H1 (cell line): Measurements from ENCODE around the gene DBF4B. TPM values are rescaled to one million over a fixed set of nuclear protein-coding genes. Genes with fewer than 3 reads are reported as not detected.
A peak's percentile ranks its signal among the peaks of the same experiment; 100 is the strongest.

Source experiments
- CTCF ChIA-PET: fragments of 300-600 bp; sonication (Branson Sonifier 250); formaldehyde crosslinking; loops from one replicate; lab custom pipeline; 2021; ENCODE audit not compliant: partially characterized antibody; lab: Charles Lee
- POLR2A ChIA-PET: fragments of 300-600 bp; sonication (Branson Sonifier 250); formaldehyde crosslinking; loops from one replicate; lab custom pipeline; 2021; ENCODE audit warnings: inconsistent platforms; ENCODE audit not compliant: partially characterized antibody; lab: Charles Lee
- DNase-seq, 2 experiments: peaks; one replicate each; pipeline versions ENCODE4 v3.0.0 to v3.0.0-alpha.2; 2010 to 2022; ENCODE audit warnings: low spot score in 2 of 2, low read depth in 1 of 2, mixed read lengths in 1 of 2
- FAIRE-seq: peaks from 2 replicates; lab custom pipeline; 2011; peaks lifted over from hg19 to GRCh38; lab: Jason Lieb, UNC
- H2AFZ ChIP-seq: 2 replicates; pipeline ENCODE4 v1.8.1; 2012; ENCODE audit warnings: low read length, inconsistent platforms
- H2AK5ac ChIP-seq: 2 replicates; pipeline ENCODE4 v1.6.1; 2013; ENCODE audit warnings: low read depth, low read length
- H2BK120ac ChIP-seq: replicated peaks from 2 replicates; pipeline ENCODE3; 2013; ENCODE audit warnings: low read depth, low read length, inconsistent platforms
- H2BK12ac ChIP-seq: 2 replicates; pipeline ENCODE4 v1.6.1; 2013; ENCODE audit warnings: low read depth, low read length
- H2BK15ac ChIP-seq: 2 replicates; pipeline ENCODE4 v1.6.1; 2013; ENCODE audit warnings: low read length
- H2BK20ac ChIP-seq: 2 replicates; pipeline ENCODE4 v1.6.1; 2013; ENCODE audit warnings: low read length
- H2BK5ac ChIP-seq: 2 replicates; pipeline ENCODE4 v1.6.1; 2013; ENCODE audit warnings: low read depth, low read length
- H3K14ac ChIP-seq: 2 replicates; pipeline ENCODE4 v1.6.1; 2013; ENCODE audit warnings: inconsistent platforms; ENCODE audit not compliant: insufficient read length
- H3K18ac ChIP-seq: 2 replicates; pipeline ENCODE4 v1.6.1; 2013; ENCODE audit warnings: low read length; ENCODE audit errors: extremely low read depth
- H3K23ac ChIP-seq: 2 replicates; pipeline ENCODE4 v1.6.1; 2013; ENCODE audit warnings: inconsistent platforms; ENCODE audit not compliant: insufficient read length
- H3K23me2 ChIP-seq: 2 replicates; pipeline ENCODE4 v1.6.1; 2013; ENCODE audit warnings: low read depth, low read length
- H3K27ac ChIP-seq: 2 replicates; pipeline ENCODE4 v1.6.1; 2011; ENCODE audit warnings: low read depth, low read length, inconsistent platforms
- H3K27me3 ChIP-seq, 4 experiments: replicated peaks in 1 of 4; 1 replicate in 1 of 4; 2 replicates in 3 of 4; pipeline versions ENCODE4 v1.6.1 to v1.8.1; 2011 to 2013; ENCODE audit warnings: low read length in 3 of 4, mild to moderate bottlenecking in 3 of 4, inconsistent platforms in 2 of 4, mixed read lengths in 2 of 4, moderate library complexity in 1 of 4; ENCODE audit not compliant: control insufficient read depth in 3 of 4, insufficient read depth in 3 of 4; ENCODE audit errors: extremely low read depth in 1 of 4
- H3K36me3 ChIP-seq, 4 experiments: 2 replicates each; pipeline versions ENCODE4 v1.6.1 to v1.8.1; 2011 to 2013; ENCODE audit warnings: mild to moderate bottlenecking in 4 of 4, low read length in 3 of 4, moderate library complexity in 2 of 4, control low read depth in 1 of 4, inconsistent platforms in 1 of 4; ENCODE audit not compliant: insufficient read depth in 4 of 4, control insufficient read depth in 2 of 4
- H3K4ac ChIP-seq: replicated peaks from 2 replicates; pipeline ENCODE3; 2013; ENCODE audit warnings: low read length, low read depth, mixed read lengths, inconsistent platforms; ENCODE audit not compliant: insufficient read length
- H3K4me1 ChIP-seq, 4 experiments: replicated peaks in 1 of 4; 1 replicate in 1 of 4; 2 replicates in 3 of 4; pipeline versions ENCODE4 v1.6.1 to v1.8.1; 2011 to 2013; ENCODE audit warnings: low read length in 3 of 4, inconsistent platforms in 2 of 4, mixed read lengths in 1 of 4; ENCODE audit not compliant: insufficient read depth in 4 of 4, control insufficient read depth in 3 of 4
- H3K4me2 ChIP-seq, 2 experiments: 2 replicates each; pipeline versions ENCODE4 v1.6.1 to v1.8.1; 2011 to 2013; ENCODE audit warnings: low read depth in 2 of 2, low read length in 2 of 2, control low read depth in 1 of 2, inconsistent platforms in 1 of 2, mild to moderate bottlenecking in 1 of 2; ENCODE audit not compliant: insufficient read depth in 1 of 2
- H3K4me3 ChIP-seq, 4 experiments: fragments of 200-600, 300-600 bp in 1 of 4; sonication (generic), shearing (Covaris generic), sonication (Bioruptor Twin) in 1 of 4; 2 replicates each; pipeline versions ENCODE4 v1.5.1 to v1.8.1; 2011 to 2016; ENCODE audit warnings: low read length in 4 of 4, low read depth in 3 of 4, control low read depth in 2 of 4, inconsistent platforms in 2 of 4, mild to moderate bottlenecking in 2 of 4, mixed read lengths in 1 of 4, moderate library complexity in 1 of 4; ENCODE audit not compliant: insufficient read depth in 2 of 4; ENCODE audit errors: extremely low read depth in 1 of 4
- H3K56ac ChIP-seq: replicated peaks from 2 replicates; pipeline ENCODE3; 2013; ENCODE audit warnings: low read depth, mild to moderate bottlenecking, mixed read lengths, low read length, inconsistent platforms; ENCODE audit not compliant: insufficient read length
- H3K79me1 ChIP-seq: 2 replicates; pipeline ENCODE4 v1.6.1; 2013; ENCODE audit warnings: low read depth, low read length, control low read depth
- H3K79me2 ChIP-seq, 2 experiments: 2 replicates each; pipeline versions ENCODE4 v1.6.1 to v1.8.1; 2012 to 2013; ENCODE audit warnings: low read length in 2 of 2, mild to moderate bottlenecking in 2 of 2, inconsistent platforms in 1 of 2; ENCODE audit not compliant: insufficient read depth in 2 of 2, control insufficient read depth in 1 of 2
- H3K9ac ChIP-seq, 4 experiments: replicated peaks in 1 of 4; 1 replicate in 1 of 4; 2 replicates in 3 of 4; pipeline versions ENCODE4 v1.6.1 to v1.8.1; 2011 to 2013; ENCODE audit warnings: low read depth in 3 of 4, low read length in 3 of 4, control low read depth in 2 of 4, mild to moderate bottlenecking in 2 of 4, moderate library complexity in 2 of 4, inconsistent platforms in 1 of 4; ENCODE audit errors: extremely low read depth in 1 of 4
- H3K9me3 ChIP-seq, 2 experiments: 2 replicates each; pipeline versions ENCODE4 v1.6.1 to v1.8.1; 2012 to 2013; ENCODE audit warnings: mild to moderate bottlenecking in 2 of 2, moderate library complexity in 2 of 2, control low read depth in 1 of 2, inconsistent platforms in 1 of 2, low read depth in 1 of 2, low read length in 1 of 2, mixed read lengths in 1 of 2; ENCODE audit not compliant: insufficient read depth in 2 of 2
- H4K20me1 ChIP-seq, 2 experiments: replicated peaks in 1 of 2; 2 replicates each; pipeline versions ENCODE3 to v1.8.1; 2011 to 2013; ENCODE audit warnings: inconsistent platforms in 2 of 2, low read length in 2 of 2, mild to moderate bottlenecking in 1 of 2; ENCODE audit not compliant: insufficient read depth in 2 of 2, control insufficient read depth in 1 of 2
- H4K5ac ChIP-seq: 2 replicates; pipeline ENCODE4 v1.6.1; 2013; ENCODE audit warnings: low read length, low read depth, mixed read lengths, inconsistent platforms; ENCODE audit not compliant: insufficient read length
- H4K8ac ChIP-seq: 2 replicates; pipeline ENCODE4 v1.8.0; 2013; ENCODE audit warnings: mild to moderate bottlenecking, moderate library complexity, low read length, inconsistent platforms; ENCODE audit not compliant: insufficient read depth; ENCODE audit errors: extremely low read depth
- H4K91ac ChIP-seq: replicated peaks from 2 replicates; pipeline ENCODE3; 2013; ENCODE audit warnings: low read length, mixed read lengths, inconsistent platforms; ENCODE audit not compliant: insufficient read length
- BCL11A ChIP-seq, 2 experiments: IDR thresholded peaks; one replicate each; pipeline ENCODE4 v1.6.1; 2011; ENCODE audit warnings: low read depth in 2 of 2, low read length in 2 of 2, mild to moderate bottlenecking in 2 of 2
- EP300 ChIP-seq, 2 experiments: IDR thresholded peaks; 1 replicate in 1 of 2; 2 replicates in 1 of 2; pipeline ENCODE4 v1.6.1; 2011 to 2012; ENCODE audit warnings: low read depth in 2 of 2, low read length in 2 of 2, mild to moderate bottlenecking in 2 of 2, borderline replicate concordance in 1 of 2, inconsistent platforms in 1 of 2, moderate library complexity in 1 of 2
- JUN ChIP-seq: IDR thresholded peaks from 2 replicates; pipeline ENCODE4 v1.6.1; 2011; ENCODE audit warnings: low read depth, mild to moderate bottlenecking, improper control_type of control experiment, low read length
- KDM1A ChIP-seq: fragments of 200-600, 300-600 bp; sonication (generic); IDR thresholded peaks from 2 replicates; pipeline ENCODE4 v1.7.1; 2016; ENCODE audit warnings: mild to moderate bottlenecking, low read length, borderline replicate concordance
- MAFK ChIP-seq: IDR thresholded peaks from 2 replicates; pipeline ENCODE4 v1.6.1; 2012; ENCODE audit warnings: low read depth, mild to moderate bottlenecking, improper control_type of control experiment, low read length
- RAD21 ChIP-seq, 2 experiments: IDR thresholded peaks in 1 of 2; conservative IDR thresholded peaks in 1 of 2; 2 replicates each; pipeline ENCODE4 v1.6.1; 2011; ENCODE audit warnings: low read depth in 2 of 2, low read length in 2 of 2, improper control_type of control experiment in 1 of 2, inconsistent platforms in 1 of 2, mild to moderate bottlenecking in 1 of 2, moderate library complexity in 1 of 2
- SP1 ChIP-seq: IDR thresholded peaks from 2 replicates; pipeline ENCODE4 v1.6.1; 2011; ENCODE audit warnings: low read depth, low read length
- SRF ChIP-seq: IDR thresholded peaks from 2 replicates; pipeline ENCODE4 v1.6.1; 2011; ENCODE audit warnings: mild to moderate bottlenecking, low read depth, low read length, moderate library complexity
- WGBS, 2 experiments: shearing (Covaris generic) in 1 of 2; methylation state at CpG; one replicate each; pipeline versions ENCODE4 v1.1.6 to v1.1.7; 2013 to 2015; ENCODE audit warnings: low lambda C conversion rate in 2 of 2, mixed read lengths in 2 of 2, inconsistent platforms in 1 of 2, low coverage in 1 of 2, missing lambda C conversion rate in 1 of 2; ENCODE audit not compliant: insufficient replicate concordance in 2 of 2, insufficient coverage in 1 of 2, insufficient read length in 1 of 2; ENCODE audit errors: extremely low coverage in 1 of 2, missing lambda C conversion rate in 1 of 2; 5-methylcytosine and 5-hydroxymethylcytosine counted together
- polyA plus RNA-seq, 7 experiments: library from polyadenylated mRNA; depleted of rRNA in 3 of 7; stranded (reverse) in 5 of 7; unstranded in 2 of 7; fragments of >200 nt in 5 of 7; fragments of 200-250 nt in 2 of 7; gene quantifications; 1 replicate in 5 of 7; 2 replicates in 1 of 7; 4 replicates in 1 of 7; pipeline versions ENCODE4 v1.2.1 to v1.2.3, GENCODE V29; 2011 to 2013; ENCODE audit warnings: missing spikeins in 2 of 7, mixed read lengths in 2 of 7
- total RNA-seq: library from RNA; stranded (reverse); fragmentation: NEBNext Ultra II Directional; extraction: Animal tissue kit (Norgen Biotek cat#: 25700); gene quantifications from 2 replicates; pipeline ENCODE4 v1.2.1, GENCODE V29; 2021
- TF ChIP-seq, protein P1 (sequence below), 3 experiments: IDR thresholded peaks; 1 replicate in 2 of 3; 2 replicates in 1 of 3; pipeline versions ENCODE4 v1.5.1 to v1.6.1; 2011; ENCODE audit warnings: low read length in 3 of 3, mild to moderate bottlenecking in 3 of 3, inconsistent platforms in 2 of 3, low read depth in 1 of 3, moderate library complexity in 1 of 3; ENCODE audit not compliant: insufficient read depth in 1 of 3; ENCODE audit errors: control extremely low read depth in 1 of 3

Gene DBF4B
- total and polyA plus RNA-seq, 2 of the 8 experiments (the other 6 are each of a cell fraction or from before 2014, with no cell fraction given): 20.2 to 26.9 TPM

DNA sequence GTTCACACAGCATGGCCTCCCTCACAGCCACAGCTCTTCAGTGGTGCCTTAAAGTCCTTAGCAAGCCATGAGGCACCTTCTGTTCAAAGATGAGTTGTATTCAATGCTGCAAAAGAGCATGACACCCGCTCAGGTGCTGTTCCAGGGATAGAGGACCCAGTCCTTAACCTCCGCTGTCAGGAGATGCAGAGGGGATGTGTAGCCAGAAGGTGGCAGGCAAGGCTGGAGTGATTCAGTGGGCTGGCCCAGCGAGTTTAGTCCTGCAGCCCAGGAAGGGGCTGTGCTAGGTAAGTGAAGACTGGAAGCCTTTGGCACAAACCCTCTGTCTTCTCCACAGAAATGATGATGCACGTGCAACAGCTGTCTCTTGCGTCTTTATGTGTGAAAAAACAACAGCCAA lies 25.3 kb downstream of the DBF4B start:
- Histone ChIP-seq H3K9ac (no peak overlapping the region), H3K4me1 (peaks cover 2 to 6% (median 3%) of the 10 kb centered on the region in 4 experiments; a peak in 4 of 7 replicates), H3K9me3 (no peaks in the 10 kb centered on the region), H3K23me2 (no peaks in the 10 kb centered on the region; the same call in 1 of the 2 replicates), H2BK20ac (no peak overlapping the region), H3K27me3 (no peaks in the 10 kb centered on the region), H2BK5ac (no peak overlapping the region), H3K23ac (no peak overlapping the region), H3K79me1 (no peaks in the 10 kb centered on the region), H2AFZ (no peak overlapping the region), H3K18ac (no peak overlapping the region), H2BK12ac (no peak overlapping the region), H4K91ac (no peak overlapping the region), H3K4me3 (no peak overlapping the region), H3K56ac (no peak overlapping the region)
- CTCF ChIA-PET: interaction anchor here (0.6 to 7.1 kb wide), 14 partner anchors 9 to 200 kb away, joined by 3 to 38 read pairs (median 4); partner anchors contain the start of gene CCDC43
- no peak for FAIRE-seq
- POLR2A ChIA-PET: no interaction called here
- TF ChIP-seq MAFK (no peak), BCL11A (IDR thresholded peaks at IDR 0.05; ENCODE audit: low read depth in 2 of 2, low read length in 2 of 2) (no peak), RAD21 (IDR thresholded peaks at IDR 0.05 in 1 of 2, conservative IDR thresholded peaks at IDR 0.05 in 1 of 2; ENCODE audit: low read depth in 2 of 2, low read length in 2 of 2) (peak; percentile 64 to 76), SP1 (no peak), SRF (no peak), EP300 (IDR thresholded peaks at IDR 0.05; ENCODE audit: borderline replicate concordance in 1 of 2, low read depth in 2 of 2, low read length in 2 of 2) (no peak), KDM1A (no peak), JUN (no peak)
- TF ChIP-seq, protein P1, sequence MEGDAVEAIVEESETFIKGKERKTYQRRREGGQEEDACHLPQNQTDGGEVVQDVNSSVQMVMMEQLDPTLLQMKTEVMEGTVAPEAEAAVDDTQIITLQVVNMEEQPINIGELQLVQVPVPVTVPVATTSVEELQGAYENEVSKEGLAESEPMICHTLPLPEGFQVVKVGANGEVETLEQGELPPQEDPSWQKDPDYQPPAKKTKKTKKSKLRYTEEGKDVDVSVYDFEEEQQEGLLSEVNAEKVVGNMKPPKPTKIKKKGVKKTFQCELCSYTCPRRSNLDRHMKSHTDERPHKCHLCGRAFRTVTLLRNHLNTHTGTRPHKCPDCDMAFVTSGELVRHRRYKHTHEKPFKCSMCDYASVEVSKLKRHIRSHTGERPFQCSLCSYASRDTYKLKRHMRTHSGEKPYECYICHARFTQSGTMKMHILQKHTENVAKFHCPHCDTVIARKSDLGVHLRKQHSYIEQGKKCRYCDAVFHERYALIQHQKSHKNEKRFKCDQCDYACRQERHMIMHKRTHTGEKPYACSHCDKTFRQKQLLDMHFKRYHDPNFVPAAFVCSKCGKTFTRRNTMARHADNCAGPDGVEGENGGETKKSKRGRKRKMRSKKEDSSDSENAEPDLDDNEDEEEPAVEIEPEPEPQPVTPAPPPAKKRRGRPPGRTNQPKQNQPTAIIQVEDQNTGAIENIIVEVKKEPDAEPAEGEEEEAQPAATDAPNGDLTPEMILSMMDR (IDR thresholded peaks at IDR 0.05; ENCODE audit: control extremely low read depth in 1 of 3, insufficient read depth in 1 of 3, low read depth in 1 of 3, low read length in 3 of 3): peak; percentile 63 to 80 (median 80)
- TF ChIP-seq, all 59 proteins: peak for 2
- H2AK5ac ChIP-seq: no peak overlapping the region
- 79% methylated on average over 5 of the region's 5 CpGs; no CpG with 5 or more reads in 1 of the 2 experiments for WGBS, 2 experiments
- no peak overlapping the region for H4K5ac ChIP-seq
- H3K79me2 ChIP-seq: no peaks in the 10 kb centered on the region
- peaks cover 0 to 2% of the 10 kb centered on the region in 2 experiments for H4K20me1 ChIP-seq
- no peak overlapping the region for H4K8ac ChIP-seq
- peaks cover 10 to 36% (median 21%) of the 10 kb centered on the region in 4 experiments; a peak in 7 of 8 replicates for H3K36me3 ChIP-seq
- H2BK15ac ChIP-seq: no peak overlapping the region
- no peak overlapping the region for H2BK120ac ChIP-seq
- peak in 1 of 2 experiments; percentile 63 for DNase-seq
- no peak overlapping the region for H3K27ac ChIP-seq
- no peak overlapping the region for H3K4ac ChIP-seq
- no peak overlapping the region for H3K14ac ChIP-seq
- no peak overlapping the region for H3K4me2 ChIP-seq
